Coronary artery (tissue), 2 donors: ENCODE results near the gene OCSTAMP.

Experiments
- DNase-seq: peaks from one replicate; pipeline ENCODE4 v3.0.0-alpha.2; 2017; ENCODE audit warnings: low spot score
- H3K27ac ChIP-seq, 2 donors: fragments of 200-600 bp; sonication (generic); one replicate each; pipeline ENCODE4 v1.5.1; 2016 to 2019
- H3K4me3 ChIP-seq: fragments of 200-600 bp; sonication (generic); 2 replicates; pipeline ENCODE4 v1.5.1; 2016; ENCODE audit warnings: mild to moderate bottlenecking, moderate library complexity
- TF ChIP-seq, protein P1 (sequence below): fragments of 200-600 bp; sonication (generic); IDR thresholded peaks from one replicate; pipeline ENCODE4 v1.5.1; 2019; ENCODE audit warnings: antibody characterized with exemption

Gene OCSTAMP, protein sequence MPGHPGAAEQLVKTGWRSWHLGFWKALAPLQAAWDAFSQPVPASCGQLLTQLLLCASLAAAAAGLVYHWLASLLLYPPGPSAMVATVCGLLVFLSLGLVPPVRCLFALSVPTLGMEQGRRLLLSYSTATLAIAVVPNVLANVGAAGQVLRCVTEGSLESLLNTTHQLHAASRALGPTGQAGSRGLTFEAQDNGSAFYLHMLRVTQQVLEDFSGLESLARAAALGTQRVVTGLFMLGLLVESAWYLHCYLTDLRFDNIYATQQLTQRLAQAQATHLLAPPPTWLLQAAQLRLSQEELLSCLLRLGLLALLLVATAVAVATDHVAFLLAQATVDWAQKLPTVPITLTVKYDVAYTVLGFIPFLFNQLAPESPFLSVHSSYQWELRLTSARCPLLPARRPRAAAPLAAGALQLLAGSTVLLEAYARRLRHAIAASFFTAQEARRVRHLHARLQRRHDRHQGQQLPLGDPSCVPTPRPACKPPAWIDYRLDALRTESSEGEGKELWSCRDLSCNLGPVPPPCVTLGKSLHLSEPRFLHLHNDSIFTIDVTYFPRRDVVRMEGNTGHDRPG

DNA sequence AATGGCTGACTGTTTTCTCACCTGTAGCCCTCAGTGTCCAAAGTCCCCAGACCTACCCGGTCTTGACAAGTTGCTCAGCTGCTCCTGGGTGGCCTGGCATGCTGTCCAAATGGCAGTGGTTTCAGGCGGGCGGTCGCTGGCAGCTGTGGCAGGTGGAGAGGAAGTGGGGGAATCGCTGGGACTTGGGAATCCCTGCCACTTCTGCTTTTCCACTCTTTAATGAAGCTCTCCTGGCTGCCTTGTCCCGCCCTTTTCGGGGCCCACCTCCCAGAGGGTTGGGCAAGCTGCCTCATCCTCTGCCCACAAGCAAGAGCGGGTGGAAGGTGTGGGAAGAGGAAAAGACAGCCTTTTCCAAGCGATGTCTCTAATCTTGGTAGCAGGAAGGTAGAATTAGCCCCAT lies at the start of gene OCSTAMP:
Gene OCSTAMP (minus strand): TSS at position 194 of the 400 bp plus-strand sequence. CDS start 94 bp downstream, at position 100.
- H3K27ac ChIP-seq: no peak within 1 kb of the TSS
- no peak for DNase-seq
- TF ChIP-seq, protein P1, sequence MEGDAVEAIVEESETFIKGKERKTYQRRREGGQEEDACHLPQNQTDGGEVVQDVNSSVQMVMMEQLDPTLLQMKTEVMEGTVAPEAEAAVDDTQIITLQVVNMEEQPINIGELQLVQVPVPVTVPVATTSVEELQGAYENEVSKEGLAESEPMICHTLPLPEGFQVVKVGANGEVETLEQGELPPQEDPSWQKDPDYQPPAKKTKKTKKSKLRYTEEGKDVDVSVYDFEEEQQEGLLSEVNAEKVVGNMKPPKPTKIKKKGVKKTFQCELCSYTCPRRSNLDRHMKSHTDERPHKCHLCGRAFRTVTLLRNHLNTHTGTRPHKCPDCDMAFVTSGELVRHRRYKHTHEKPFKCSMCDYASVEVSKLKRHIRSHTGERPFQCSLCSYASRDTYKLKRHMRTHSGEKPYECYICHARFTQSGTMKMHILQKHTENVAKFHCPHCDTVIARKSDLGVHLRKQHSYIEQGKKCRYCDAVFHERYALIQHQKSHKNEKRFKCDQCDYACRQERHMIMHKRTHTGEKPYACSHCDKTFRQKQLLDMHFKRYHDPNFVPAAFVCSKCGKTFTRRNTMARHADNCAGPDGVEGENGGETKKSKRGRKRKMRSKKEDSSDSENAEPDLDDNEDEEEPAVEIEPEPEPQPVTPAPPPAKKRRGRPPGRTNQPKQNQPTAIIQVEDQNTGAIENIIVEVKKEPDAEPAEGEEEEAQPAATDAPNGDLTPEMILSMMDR: no peak
- no peak within 1 kb of the TSS for H3K4me3 ChIP-seq

DNA sequence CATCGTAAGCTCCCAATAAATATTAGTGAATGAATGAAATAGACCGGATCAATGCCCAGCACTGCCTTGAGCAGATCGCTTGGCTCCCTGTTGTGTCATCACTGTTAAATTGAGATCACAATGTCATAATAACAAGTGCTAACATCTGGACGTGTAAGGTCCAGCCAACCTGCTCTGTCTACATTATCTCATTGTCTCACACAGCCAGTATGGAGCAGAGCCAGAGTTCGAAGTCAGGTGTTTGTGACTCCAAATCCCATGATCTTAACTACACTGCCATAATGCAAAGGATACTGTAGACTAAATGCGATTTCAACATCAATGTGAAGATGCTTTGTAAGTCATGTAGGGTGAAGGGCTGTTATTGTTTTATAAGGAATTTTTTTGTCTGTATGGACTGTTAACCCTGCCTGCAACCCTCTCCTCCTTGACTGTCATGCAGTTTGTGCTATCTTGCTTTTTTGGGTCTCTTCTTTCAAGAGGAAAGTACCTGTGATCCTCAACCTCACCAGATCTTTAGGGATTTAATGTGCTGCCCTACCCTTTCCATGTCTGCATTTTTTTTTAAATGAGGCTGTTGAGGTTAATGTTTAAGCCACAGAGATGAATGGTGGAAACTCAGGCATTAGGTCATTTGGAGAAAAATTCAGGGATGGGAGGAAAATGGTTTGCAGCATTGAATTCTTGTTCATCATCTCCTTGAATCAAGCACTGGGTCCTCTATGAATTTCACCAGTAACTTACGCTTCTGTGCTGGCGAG lies 49.0 kb upstream of the OCSTAMP start:
- TF ChIP-seq, protein P1: no peak
- no peak overlapping the region for H3K27ac ChIP-seq
- DNase-seq: no peak
- H3K4me3 ChIP-seq: no peak overlapping the region

DNA sequence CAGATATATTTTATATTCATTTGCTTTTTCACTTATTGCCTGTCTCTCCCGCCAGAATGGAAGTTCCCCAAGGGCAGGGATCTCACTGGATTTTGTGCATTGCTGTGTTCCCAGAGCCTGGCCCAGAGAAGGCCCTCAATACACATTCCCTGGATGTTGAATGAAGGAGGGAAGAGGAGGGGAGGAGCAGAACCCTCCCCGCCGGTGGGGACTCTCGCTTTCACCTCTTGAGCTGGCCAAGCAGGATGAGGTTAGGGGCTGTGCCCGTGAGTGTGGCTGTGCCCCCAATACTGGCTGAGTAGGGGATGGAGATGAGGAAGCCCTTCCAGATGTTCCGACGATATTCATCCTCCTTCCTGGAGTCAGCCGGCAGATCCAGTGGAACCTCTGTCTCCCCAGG lies 45.5 kb upstream of the OCSTAMP start:
- Histone ChIP-seq H3K4me3 (no peak overlapping the region), H3K27ac (no peak overlapping the region)
- no peak for DNase-seq
- TF ChIP-seq, protein P1: no peak

DNA sequence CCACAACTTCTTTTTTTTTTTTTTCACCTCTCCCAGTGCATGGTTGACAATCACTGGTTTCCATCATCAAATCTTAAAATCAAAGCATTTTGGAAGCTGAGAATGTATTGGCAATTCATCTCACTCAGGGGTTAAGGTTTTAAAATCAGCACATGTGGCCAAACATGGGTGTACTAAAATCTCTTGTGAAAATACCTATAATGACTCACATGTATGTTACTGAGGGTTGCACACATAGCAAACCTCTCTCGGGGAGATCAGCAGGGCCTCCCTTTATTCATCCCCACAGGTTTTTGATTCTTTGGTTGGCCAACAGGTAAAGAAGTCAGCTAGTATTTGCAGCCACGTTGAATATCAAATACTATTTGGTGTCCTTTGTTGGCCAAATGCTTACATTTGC lies 44.3 kb upstream of the OCSTAMP start:
- DNase-seq: no peak
- Histone ChIP-seq H3K27ac (no peak overlapping the region), H3K4me3 (no peak overlapping the region)
- TF ChIP-seq, protein P1: no peak

DNA sequence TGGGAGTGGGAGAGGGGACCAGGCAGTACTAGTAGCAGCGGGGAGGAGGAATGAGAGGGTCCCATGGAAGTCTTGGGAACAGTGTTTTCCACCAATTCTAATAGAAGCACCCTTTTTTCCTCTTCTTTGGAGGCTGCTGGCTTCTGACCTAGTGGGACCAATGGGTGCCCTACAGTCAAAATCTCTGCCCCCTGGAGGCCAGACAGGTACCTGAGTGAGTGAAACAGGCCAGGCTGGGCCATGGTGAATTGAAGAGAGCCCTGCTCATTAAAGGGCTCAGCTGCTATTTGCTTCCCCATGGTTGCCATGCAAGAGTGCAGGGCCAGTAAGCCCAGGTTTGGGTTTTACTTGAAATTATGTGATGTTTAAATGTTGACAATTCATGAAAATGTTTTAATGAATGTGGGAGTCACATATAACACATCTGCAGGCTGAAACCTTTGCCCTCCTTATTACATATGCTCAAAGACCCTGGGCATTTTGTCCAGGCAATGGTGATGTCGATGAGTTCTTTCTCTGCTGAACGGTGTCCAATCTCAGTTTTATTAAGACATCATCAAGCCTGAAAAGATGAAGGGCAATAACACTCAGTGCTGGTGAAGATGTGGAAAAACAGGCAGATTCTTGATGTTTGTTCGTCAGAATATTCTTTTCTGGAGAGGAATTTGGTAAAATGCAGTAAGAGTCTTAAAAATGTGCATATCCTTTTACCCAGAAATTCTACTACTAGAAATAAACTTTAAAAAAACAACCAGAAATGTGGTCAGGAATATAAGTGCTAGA lies 42.3 kb upstream of the OCSTAMP start:
- TF ChIP-seq, protein P1: no peak
- no peak overlapping the region for H3K4me3 ChIP-seq
- no peak for DNase-seq
- no peak overlapping the region for H3K27ac ChIP-seq

DNA sequence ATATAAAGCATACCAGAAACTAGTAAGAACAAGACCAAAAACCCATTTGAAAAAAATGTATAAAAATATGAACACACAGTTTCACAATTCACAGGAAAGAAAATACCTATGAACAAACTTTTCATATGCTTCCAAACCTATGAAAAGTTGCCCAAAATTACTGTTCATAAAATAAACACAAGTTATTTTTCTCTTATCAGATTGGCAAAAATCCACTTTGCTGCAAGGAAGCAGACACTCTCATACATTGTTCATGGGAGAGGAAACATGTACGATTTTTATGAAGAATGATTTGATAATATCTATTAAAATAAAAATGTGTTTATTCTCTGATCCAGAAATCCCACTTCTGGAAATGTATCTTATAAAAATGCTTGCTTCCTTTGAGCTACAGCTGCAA lies 40.0 kb upstream of the OCSTAMP start:
- DNase-seq: no peak
- TF ChIP-seq, protein P1: no peak
- Histone ChIP-seq H3K27ac (no peak overlapping the region), H3K4me3 (no peak overlapping the region)
